Measurements from ENCODE around the gene RYR3. TPM values are rescaled to one million over a fixed set of nuclear protein-coding genes. Genes with fewer than 3 reads are reported as not detected.

RYR3 gene
- total and polyA plus RNA-seq, 2 of the 13 experiments (the other 11 are each of a cell fraction or from before 2014, with no cell fraction given) = not detected

GRCh38 chr15:33837294-33837693, 526.5 kb downstream of the RYR3 start:
- ChIA-PET CTCF (ENCODE audit: low intra/inter-chr PET ratio, low total read pairs) (no interaction called here), POLR2A (no interaction called here)
- H3K4me3 ChIP-seq (replicated peaks in 1 of 3; ENCODE audit: insufficient read depth in 1 of 3, low read depth in 2 of 3, low read length in 3 of 3) = no peak overlapping the region
- 39% methylated on average over 1 of the region's 1 CpG for WGBS (ENCODE audit: low lambda C conversion rate)
- in situ Hi-C loops (cut with HindIII; ENCODE audit: extremely low pct_ligation_motif_present, low pct_unique_long_range_greater_than_20kb) (no loop called here), intact Hi-C loops (cut with micrococcal nuclease; ENCODE audit: unreplicated experiment) (no loop called here)
- no peaks in the 10 kb centered on the region for H3K4me1 ChIP-seq (ENCODE audit: insufficient read depth, low read length)
- no TSS peak for BruUV-seq (replicated peaks)
- H3K9ac ChIP-seq (ENCODE audit: insufficient read depth, low read depth, low read length) = no peak overlapping the region
- no peak for FAIRE-seq
- H3K27ac ChIP-seq (ENCODE audit: extremely low read length, insufficient read depth, low read length) = no peak overlapping the region
- H3K79me2 ChIP-seq (ENCODE audit: insufficient read depth, low read length) = no peaks in the 10 kb centered on the region
- no peaks in the 10 kb centered on the region for H3K36me3 ChIP-seq (replicated peaks in 1 of 2; ENCODE audit: control insufficient read depth in 1 of 2, insufficient read depth in 2 of 2, low read length in 2 of 2)
- H3K9me3 ChIP-seq (ENCODE audit: low read length) = no peaks in the 10 kb centered on the region
- H4K20me1 ChIP-seq (ENCODE audit: insufficient read depth, low read length) = no peaks in the 10 kb centered on the region
- H3K4me2 ChIP-seq (ENCODE audit: low read depth, low read length) = no peak overlapping the region
- no peak for ATAC-seq
- 0 out of 5 replicates have a peak, but pooled peaks cover 0 to 4% of the 10 kb centered on the region in 2 experiments for H3K27me3 ChIP-seq (ENCODE audit: control insufficient read depth in 1 of 2, insufficient read depth in 2 of 2, low read length in 2 of 2)
- DNase-seq (ENCODE audit: low spot score) = no peak
- TF ChIP-seq ZBTB4 (CRISPR knock-in tag; IDR thresholded peaks at IDR 0.05; ENCODE audit: borderline replicate concordance) = no peak
- no peak for TF ChIP-seq HCFC1 (IDR thresholded peaks at IDR 0.05; ENCODE audit: low read depth, low read length)
- no peak for TF ChIP-seq ZNF567 (CRISPR knock-in tag; IDR thresholded peaks at IDR 0.05; ENCODE audit: borderline replicate concordance)
- no peak for TF ChIP-seq NFYC (CRISPR knock-in tag; IDR thresholded peaks at IDR 0.05)
- TF ChIP-seq CSRNP2 (CRISPR knock-in tag; conservative IDR thresholded peaks at IDR 0.05; ENCODE audit: low read depth) = no peak
- TF ChIP-seq TFAP4 (IDR thresholded peaks at IDR 0.05; ENCODE audit: borderline replicate concordance, low read depth) = no peak
- TF ChIP-seq FOSL2 (CRISPR knock-in tag; IDR thresholded peaks at IDR 0.05) = no peak
- no peak for TF ChIP-seq CENPT (CRISPR knock-in tag; IDR thresholded peaks at IDR 0.05; ENCODE audit: low read depth)
- no peak for TF ChIP-seq ZNF788 (CRISPR knock-in tag; IDR thresholded peaks at IDR 0.05; ENCODE audit: borderline replicate concordance)
- TF ChIP-seq ZFP90 (CRISPR knock-in tag; IDR thresholded peaks at IDR 0.05; ENCODE audit: borderline replicate concordance) = no peak
- TF ChIP-seq ZBTB43 (CRISPR knock-in tag; conservative IDR thresholded peaks at IDR 0.05) = no peak
- TF ChIP-seq ZNF644 (CRISPR knock-in tag; IDR thresholded peaks at IDR 0.05; ENCODE audit: low read depth) = no peak
- no peak for TF ChIP-seq ZNF770 (CRISPR knock-in tag; IDR thresholded peaks at IDR 0.05)
- no peak for TF ChIP-seq ZMYM4 (CRISPR knock-in tag; IDR thresholded peaks at IDR 0.05)
- no peak for TF ChIP-seq GPN1 (CRISPR knock-in tag; IDR thresholded peaks at IDR 0.05; ENCODE audit: borderline replicate concordance)
- no peak for TF ChIP-seq ZNF780A (CRISPR knock-in tag; IDR thresholded peaks at IDR 0.05)
- no peak for TF ChIP-seq ZSCAN25 (CRISPR knock-in tag; IDR thresholded peaks at IDR 0.05)
- no peak overlapping the region for H2AFZ ChIP-seq (ENCODE audit: low read length)

Measured in HepG2 (cell line).